ENCODE measurements around the gene ANKHD1.
"Not testable (repeated sequence)": the region's sequence is repeated elsewhere in the genome, so short reads cannot be mapped to it uniquely, and the experiment has no call there.

ANKHD1 gene

DNA sequence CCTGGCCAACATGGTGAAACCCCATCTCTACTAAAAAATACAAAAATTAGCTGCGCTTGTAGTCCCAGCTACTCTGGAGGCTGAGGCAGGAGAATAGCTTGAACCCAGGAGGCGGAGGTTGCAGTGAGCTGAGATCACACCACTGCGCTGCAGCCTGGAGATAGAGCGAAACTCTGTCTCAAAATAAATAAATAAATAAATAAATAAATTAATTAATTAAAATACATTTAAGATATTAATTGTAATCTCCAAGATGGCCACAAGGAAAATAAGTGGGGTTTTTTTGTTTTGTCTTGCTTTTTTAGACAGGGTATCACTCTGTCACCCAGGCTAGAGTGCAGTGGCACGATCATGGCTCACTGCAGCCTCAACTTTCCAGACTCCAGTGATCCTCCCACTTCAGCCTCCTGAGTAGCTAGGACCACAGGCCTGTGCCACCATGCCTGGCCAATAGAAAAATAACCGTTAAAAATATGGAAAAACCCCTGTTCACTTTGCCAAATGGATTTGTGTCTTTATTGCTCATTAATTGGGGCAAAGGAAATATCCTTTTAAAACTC, 177.6 kb downstream of the ANKHD1 start:
- DNase-seq (ENCODE audit: low spot score); H3K36me3 Mint-ChIP-seq (ENCODE audit: low read depth); H3K4me3 Mint-ChIP-seq; H3K4me1 Mint-ChIP-seq (ENCODE audit: low read depth); H3K9me3 Mint-ChIP-seq; H3K27ac Mint-ChIP-seq: not testable (repeated sequence)
- H3K27me3 Mint-ChIP-seq (ENCODE audit: low read depth): peaks cover 18% of the 10 kb centered on the region

DNA sequence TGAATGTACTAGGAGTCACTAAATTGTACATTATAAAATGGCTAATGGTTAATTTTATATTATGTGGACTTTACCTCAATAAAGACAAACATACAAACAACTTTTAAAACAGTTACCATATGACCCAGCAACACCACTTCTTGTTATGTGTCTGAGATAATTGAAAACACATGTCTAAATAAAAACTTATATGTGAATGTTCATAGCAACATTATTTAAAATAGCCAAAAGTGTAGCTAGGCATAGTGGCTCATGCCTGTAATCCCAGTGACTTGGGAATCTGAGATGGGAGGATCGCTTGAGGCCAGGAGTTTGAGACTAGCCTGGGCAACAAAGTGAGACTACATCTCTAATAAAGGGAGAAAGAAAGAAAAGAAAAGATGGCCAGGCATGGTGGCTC, 185.9 kb downstream of the ANKHD1 start:
- no peak for DNase-seq (ENCODE audit: low spot score)
- Mint-ChIP-seq H3K4me3 (no peak overlapping the region), H3K36me3 (ENCODE audit: low read depth) (no peaks in the 10 kb centered on the region), H3K27ac (no peak overlapping the region), H3K27me3 (ENCODE audit: low read depth) (peaks cover 13% of the 10 kb centered on the region), H3K9me3 (no peaks in the 10 kb centered on the region), H3K4me1 (ENCODE audit: low read depth) (no peaks in the 10 kb centered on the region)

DNA sequence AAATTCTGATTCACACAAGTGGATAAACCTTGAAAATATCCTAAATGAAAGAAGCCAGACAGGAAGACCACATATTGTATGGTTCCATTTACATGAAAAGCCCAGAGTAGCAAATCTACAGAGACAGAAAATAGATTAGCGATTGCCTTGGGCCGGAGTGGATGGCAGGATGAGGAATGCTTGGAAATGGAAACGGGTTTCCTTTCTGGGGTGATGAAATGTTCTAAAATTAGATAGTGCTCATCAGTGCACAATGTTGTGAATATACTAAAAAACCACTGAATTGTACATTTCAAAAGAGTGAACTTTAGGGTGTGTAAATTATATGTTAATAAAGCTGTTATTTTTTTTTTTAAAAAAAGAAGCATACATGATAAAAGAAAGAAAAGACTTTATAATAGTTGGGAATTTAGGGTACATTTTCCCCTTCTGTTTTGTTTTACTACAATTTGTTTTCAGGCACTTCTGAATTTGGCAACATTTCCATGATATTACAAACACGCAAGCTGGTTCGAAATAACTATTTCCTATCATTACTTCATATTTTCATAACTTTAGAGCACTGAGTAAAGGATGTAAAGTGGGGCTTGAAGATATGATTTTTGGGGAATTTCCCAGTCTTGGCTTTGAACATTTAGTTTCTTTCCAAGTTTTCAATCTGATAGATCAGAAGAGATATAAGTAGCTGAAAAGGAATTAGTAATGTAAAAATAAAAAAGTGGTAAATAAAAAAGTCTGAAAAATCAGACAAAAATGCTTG, 186.9 kb downstream of the ANKHD1 start:
- peaks cover 10% of the 10 kb centered on the region for H3K27me3 Mint-ChIP-seq (ENCODE audit: low read depth)
- DNase-seq (ENCODE audit: low spot score): no peak
- no peaks in the 10 kb centered on the region for H3K9me3 Mint-ChIP-seq
- no peak overlapping the region for H3K4me3 Mint-ChIP-seq
- no peak overlapping the region for H3K27ac Mint-ChIP-seq
- H3K36me3 Mint-ChIP-seq (ENCODE audit: low read depth): no peaks in the 10 kb centered on the region
- no peaks in the 10 kb centered on the region for H3K4me1 Mint-ChIP-seq (ENCODE audit: low read depth)

Data from T-helper 2 cell treated with Interferon-gamma antibody and Interleukin-4, amounts not matched to agents 5 μg/mL and 100 μg/mL, for 36 hours (primary cell).